Subcutaneous adipose tissue (tissue), 4 donors: Measurements from ENCODE around the gene MSMP. TPM values are rescaled to one million over a fixed set of nuclear protein-coding genes. Genes with fewer than 3 reads are reported as not detected.

Experiments
- CTCF ChIP-seq: fragments of 450-650 bp; IDR thresholded peaks from one replicate; pipeline ENCODE4 v1.5.1; 2016; ENCODE audit warnings: low read depth, mild to moderate bottlenecking, control low read depth, antibody characterized with exemption, moderate library complexity
- total RNA-seq, 4 donors: library from RNA; depleted of rRNA; stranded (reverse); fragments of >200 nt; gene quantifications; one replicate each; pipeline ENCODE4 v1.1.0, GENCODE V29; 2016

The MSMP gene
- total RNA-seq, 4 donors from 2014 or later = not detected

DNA sequence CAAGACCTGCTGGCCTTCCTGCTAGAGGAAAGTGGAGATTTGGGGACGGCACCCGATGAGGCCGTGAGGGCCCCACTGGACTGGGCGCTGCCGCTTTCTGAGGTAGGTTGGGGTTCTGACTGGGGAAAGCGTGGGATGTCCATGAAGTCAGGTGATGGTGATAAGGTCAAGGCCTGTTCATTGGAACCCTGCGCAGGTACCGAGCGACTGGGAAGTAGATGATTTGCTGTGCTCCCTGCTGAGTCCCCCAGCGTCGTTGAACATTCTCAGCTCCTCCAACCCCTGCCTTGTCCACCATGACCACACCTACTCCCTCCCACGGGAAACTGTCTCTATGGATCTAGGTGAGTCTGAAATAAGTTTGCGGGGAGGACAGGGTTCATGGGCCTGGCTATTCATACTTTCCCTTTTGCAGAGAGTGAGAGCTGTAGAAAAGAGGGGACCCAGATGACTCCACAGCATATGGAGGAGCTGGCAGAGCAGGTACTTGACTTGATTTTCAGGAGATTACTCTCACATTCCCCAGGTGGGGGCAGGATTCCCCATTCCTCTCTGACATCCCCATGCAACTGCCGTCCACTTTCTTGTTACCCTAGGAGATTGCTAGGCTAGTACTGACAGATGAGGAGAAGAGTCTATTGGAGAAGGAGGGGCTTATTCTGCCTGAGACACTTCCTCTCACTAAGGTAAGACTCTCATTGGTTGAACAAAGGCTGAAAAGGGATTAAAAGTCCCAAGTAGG lies 21.1 kb downstream of the MSMP start:
- no peak for TF ChIP-seq CTCF

GRCh38 chr9:35732185-35732799 lies 21.8 kb downstream of the MSMP start, which contains the start of the genes CREB3 and TLN1:
Gene CREB3 (plus strand): TSS chr9:35732666. CDS start chr9:35732773, 107 bp downstream.
Gene TLN1 (minus strand): TSS chr9:35732195. CDS start chr9:35725694, 6,501 bp downstream.
- no peak for TF ChIP-seq CTCF

DNA sequence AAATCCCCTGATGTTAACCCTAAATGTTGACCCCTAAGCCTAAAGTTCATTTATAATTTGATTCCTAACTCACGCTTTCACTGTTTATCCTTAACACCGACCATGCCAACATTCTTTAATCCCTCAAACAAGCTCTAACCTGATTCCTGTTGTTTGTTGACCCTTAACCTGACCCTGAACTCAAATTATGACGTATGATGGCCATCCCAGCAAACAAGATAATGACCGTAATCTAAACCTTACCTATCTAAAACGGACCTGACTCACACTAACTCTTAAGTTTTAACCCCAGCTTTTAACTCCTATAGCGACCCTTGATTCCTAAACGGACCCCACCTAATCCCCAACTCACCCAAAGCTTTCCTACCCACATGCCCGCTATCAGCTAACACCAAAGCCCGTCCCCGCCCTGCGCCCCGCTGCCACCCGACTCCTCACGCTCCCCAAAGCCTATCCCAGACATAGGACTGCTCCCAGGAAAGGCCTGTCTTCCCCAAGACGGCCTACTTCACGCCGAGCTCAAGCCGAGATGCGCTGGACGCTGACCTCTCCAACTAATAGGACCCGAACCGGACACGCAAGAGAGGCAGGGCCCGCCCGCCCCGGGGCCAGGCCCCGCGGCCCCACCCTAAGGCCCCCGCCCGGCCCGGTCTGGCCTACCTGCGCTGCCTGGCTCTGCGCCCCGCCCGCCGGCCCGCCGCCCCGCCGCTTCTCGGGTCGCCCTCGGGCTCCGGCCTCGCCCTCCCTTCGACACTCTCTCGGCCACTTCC lies 22.5 kb downstream of the MSMP start:
- no peak for TF ChIP-seq CTCF

DNA sequence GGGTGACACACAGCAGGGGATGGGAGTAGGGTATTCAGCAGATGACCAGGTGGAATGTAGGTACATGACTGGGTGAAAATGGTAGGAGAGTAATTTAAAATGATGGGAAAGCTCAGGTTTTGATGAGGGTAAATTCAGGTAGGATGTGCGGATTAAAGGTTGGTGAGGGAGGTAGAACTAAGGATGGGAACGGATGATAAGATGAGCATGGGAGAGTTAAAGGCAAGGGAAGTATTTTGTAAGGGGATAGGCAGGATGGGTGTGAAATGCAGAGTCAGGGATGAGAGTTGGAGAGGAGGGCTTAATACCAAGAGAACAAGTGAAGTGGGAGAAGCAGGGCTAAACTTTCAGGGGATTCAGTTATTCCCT lies 23.6 kb downstream of the MSMP start:
- no peak for TF ChIP-seq CTCF

- no peak for TF ChIP-seq CTCF
Observed at GRCh38 chr9:35729700-35730485, 24.2 kb downstream of the MSMP start.

GRCh38 chr9:35729101-35729500 lies 25.0 kb downstream of the MSMP start:
- TF ChIP-seq CTCF = no peak
